Measurements from ENCODE around the gene GMPPB.

GMPPB gene

GRCh38 chr3:49723296-49723627 lies 489 bp downstream of the GMPPB start:
- DNase-seq (ENCODE audit: low spot score), result peak; percentile 73
- in situ Hi-C loops (cut with MboI; ENCODE audit: low pct_unique_long_range_greater_than_20kb, low sequenced_read_pairs, unreplicated experiment), result no loop called here
- TF ChIP-seq CTCF (IDR thresholded peaks at IDR 0.05; ENCODE audit: extremely low read depth, insufficient read depth, missing control alignments), result no peak

GRCh38 chr3:49722896-49723295 lies 855 bp downstream of the GMPPB start:
- in situ Hi-C loops (cut with MboI; ENCODE audit: low pct_unique_long_range_greater_than_20kb, low sequenced_read_pairs, unreplicated experiment), result no loop called here
- TF ChIP-seq CTCF (IDR thresholded peaks at IDR 0.05; ENCODE audit: extremely low read depth, insufficient read depth, missing control alignments), result no peak
- DNase-seq (ENCODE audit: low spot score), result no peak

- in situ Hi-C loops (cut with MboI; ENCODE audit: low pct_unique_long_range_greater_than_20kb, low sequenced_read_pairs, unreplicated experiment), result no loop called here
- no peak for TF ChIP-seq CTCF (IDR thresholded peaks at IDR 0.05; ENCODE audit: extremely low read depth, insufficient read depth, missing control alignments)
- no peak for DNase-seq (ENCODE audit: low spot score)
Measured at GRCh38 chr3:49721896-49722781, 1.6 kb downstream of the GMPPB start.

- no peak for DNase-seq (ENCODE audit: low spot score)
- no peak for TF ChIP-seq CTCF (IDR thresholded peaks at IDR 0.05; ENCODE audit: extremely low read depth, insufficient read depth, missing control alignments)
- in situ Hi-C loops (cut with MboI; ENCODE audit: low pct_unique_long_range_greater_than_20kb, low sequenced_read_pairs, unreplicated experiment), result no loop called here
Measured at GRCh38 chr3:49721596-49721895, 2.2 kb downstream of the GMPPB start.

- no peak for DNase-seq (ENCODE audit: low spot score)
- in situ Hi-C loops (cut with MboI; ENCODE audit: low pct_unique_long_range_greater_than_20kb, low sequenced_read_pairs, unreplicated experiment), result no loop called here
- TF ChIP-seq CTCF (IDR thresholded peaks at IDR 0.05; ENCODE audit: extremely low read depth, insufficient read depth, missing control alignments), result no peak
Measured at GRCh38 chr3:49720855-49721595, 2.7 kb downstream of the GMPPB start.

- peak; percentile 97 for DNase-seq (ENCODE audit: low spot score)
- in situ Hi-C loops (cut with MboI; ENCODE audit: low pct_unique_long_range_greater_than_20kb, low sequenced_read_pairs, unreplicated experiment), result no loop called here
- peak; percentile 56 for TF ChIP-seq CTCF (IDR thresholded peaks at IDR 0.05; ENCODE audit: extremely low read depth, insufficient read depth, missing control alignments)
Measured at GRCh38 chr3:49719214-49719884, 4.4 kb downstream of the GMPPB start, which contains the start of gene AMIGO3. TSS of gene AMIGO3 (minus strand) at chr3:49719684. CDS start at chr3:49719465, 219 bp downstream.
